Mucosa of descending colon (tissue), 3 donors: ENCODE results near the gene DLGAP1. TPM values are rescaled to one million over a fixed set of nuclear protein-coding genes. Genes with fewer than 3 reads are reported as not detected.
A peak's percentile ranks its signal among the peaks of the same experiment; 100 is the strongest.

ENCODE experiments used
- ATAC-seq: fragments of 200-7000 bp; cut with Tn5 transposase; one replicate; pipeline ENCODE4 v1.9.1; 2020; ENCODE audit warnings: mild to moderate bottlenecking, moderate library complexity
- DNase-seq, 3 donors: peaks; one replicate each; pipeline ENCODE4 v3.0.0-alpha.2; 2020
- H3K36me3 ChIP-seq: fragments of 200-600 bp; one replicate; pipeline ENCODE4 v1.8.0; 2021; ENCODE audit warnings: low read depth, mild to moderate bottlenecking
- H3K4me1 ChIP-seq: fragments of 200-600 bp; one replicate; pipeline ENCODE4 v1.8.0; 2021; ENCODE audit warnings: low read depth, mild to moderate bottlenecking
- H3K4me3 ChIP-seq: fragments of 200-600 bp; one replicate; pipeline ENCODE4 v1.8.0; 2021; ENCODE audit warnings: mild to moderate bottlenecking
- H3K9me3 ChIP-seq: fragments of 200-600 bp; one replicate; pipeline ENCODE4 v1.8.0; 2021; ENCODE audit warnings: mild to moderate bottlenecking
- CTCF ChIP-seq: fragments of 200-600 bp; IDR thresholded peaks from one replicate; pipeline ENCODE4 v1.8.0; 2022; ENCODE audit warnings: antibody characterized with exemption, mild to moderate bottlenecking
- intact Hi-C, 2 donors: fragments of 100-400 bp; cut with DNase I in 1 of 2; cut with micrococcal nuclease in 1 of 2; formaldehyde crosslinking; loops; one replicate each; pipeline versions ENCODE4 v1.11.0 to v1.11.1; 2022; cut with DNase I, micrococcal nuclease
- total RNA-seq, 3 donors: library from RNA; stranded (reverse); fragmentation: NEBNext Ultra II Directional in 2 of 3; extraction: Animal tissue kit (Norgen Biotek cat#: 25700) in 2 of 3; gene quantifications; one replicate each; pipeline versions ENCODE4 v1.2.1 to v1.2.4, GENCODE V29; 2021 to 2023
- donor health status: DM: no; HTN: no; CAD: no; lungs with moderate emphysema.
- donor health status: DM: no; HTN: no; CAD: no.
- donor health status: DM: no; HTN: yes; CAD: no.

Gene DLGAP1
- total RNA-seq, 3 donors from 2014 or later, result 0.46 to 6.8 (median 4.1) TPM

GRCh38 chr18:3631887-3632286 is 823.2 kb downstream of the DLGAP1 start:
- ATAC-seq (no peak), DNase-seq (no peak)
- Histone ChIP-seq H3K4me3 (no peak overlapping the region), H3K4me1 (no peaks in the 10 kb centered on the region), H3K9me3 (no peaks in the 10 kb centered on the region), H3K36me3 (no peaks in the 10 kb centered on the region)
- intact Hi-C loops, result no loop called here
- no peak for TF ChIP-seq CTCF

GRCh38 chr18:3626929-3627458 is 828.1 kb downstream of the DLGAP1 start:
- DNase-seq (no peak), ATAC-seq (no peak)
- H3K36me3 ChIP-seq, result no peaks in the 10 kb centered on the region
- H3K4me3 ChIP-seq, result no peak overlapping the region
- peaks cover 20% of the 10 kb centered on the region for H3K4me1 ChIP-seq
- intact Hi-C loops, result no loop called here
- H3K9me3 ChIP-seq, result no peaks in the 10 kb centered on the region
- TF ChIP-seq CTCF, result no peak

DNA sequence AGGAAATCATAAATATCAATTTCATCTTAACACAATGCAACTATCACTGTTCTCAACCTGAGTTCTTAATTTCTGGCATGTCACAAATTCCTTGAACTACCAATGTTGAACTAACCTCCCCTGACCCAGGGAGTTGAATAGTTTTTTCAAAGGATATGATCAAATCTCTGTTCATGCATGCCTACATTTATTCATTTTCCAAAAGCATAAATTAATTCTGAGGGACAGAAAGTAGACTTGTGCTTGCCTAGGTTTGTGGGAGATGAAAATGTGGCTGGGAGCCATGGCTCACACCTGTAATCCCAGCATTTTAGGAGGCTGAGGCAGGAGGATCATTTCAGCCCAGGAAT is 829.4 kb downstream of the DLGAP1 start:
- intact Hi-C loops, result no loop called here
- TF ChIP-seq CTCF, result no peak
- ATAC-seq (no peak), DNase-seq (no peak)
- no peak overlapping the region for H3K4me3 ChIP-seq
- H3K4me1 ChIP-seq, result peaks cover 23% of the 10 kb centered on the region
- H3K36me3 ChIP-seq, result no peaks in the 10 kb centered on the region
- H3K9me3 ChIP-seq, result no peaks in the 10 kb centered on the region

- Histone ChIP-seq H3K4me1 (peaks cover 23% of the 10 kb centered on the region), H3K9me3 (no peaks in the 10 kb centered on the region), H3K36me3 (no peaks in the 10 kb centered on the region), H3K4me3 (no peak overlapping the region)
- DNase-seq, result peak in 1 of 3 donors; percentile 45
- no peak for TF ChIP-seq CTCF
- peak; percentile 61 for ATAC-seq
- intact Hi-C loops, result no loop called here
Observed at GRCh38 chr18:3624935-3625741, 830.0 kb downstream of the DLGAP1 start.

DNA sequence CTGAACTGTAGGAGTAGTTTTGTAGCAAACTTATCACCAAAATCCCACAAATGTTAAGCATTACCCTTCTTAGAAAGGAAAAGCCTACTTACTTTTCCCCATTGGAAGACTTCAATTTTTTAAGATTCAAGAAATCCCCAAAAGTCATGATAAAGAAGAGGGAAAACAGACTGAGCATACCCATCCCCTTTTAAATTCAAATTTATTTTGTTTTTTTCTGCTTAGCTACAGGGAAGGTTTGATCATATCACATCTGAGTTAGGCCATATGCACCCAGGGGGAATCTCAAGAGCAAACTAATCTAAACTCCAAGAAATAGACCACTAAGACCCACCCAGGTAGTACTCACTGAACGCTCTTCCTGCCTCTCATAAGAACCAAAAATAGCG is 830.6 kb downstream of the DLGAP1 start:
- ATAC-seq (no peak), DNase-seq (no peak)
- no peak overlapping the region for H3K4me3 ChIP-seq
- TF ChIP-seq CTCF, result no peak
- intact Hi-C loops, result no loop called here
- H3K9me3 ChIP-seq, result no peaks in the 10 kb centered on the region
- H3K36me3 ChIP-seq, result no peaks in the 10 kb centered on the region
- H3K4me1 ChIP-seq, result peaks cover 23% of the 10 kb centered on the region
